Measurements from ENCODE around the gene SRF. TPM values are rescaled to one million over a fixed set of nuclear protein-coding genes. Genes with fewer than 3 reads are reported as not detected.

SRF gene
- total RNA-seq, 6 donors from 2014 or later: 25.1 to 40.6 (median 30.8) TPM

DNA sequence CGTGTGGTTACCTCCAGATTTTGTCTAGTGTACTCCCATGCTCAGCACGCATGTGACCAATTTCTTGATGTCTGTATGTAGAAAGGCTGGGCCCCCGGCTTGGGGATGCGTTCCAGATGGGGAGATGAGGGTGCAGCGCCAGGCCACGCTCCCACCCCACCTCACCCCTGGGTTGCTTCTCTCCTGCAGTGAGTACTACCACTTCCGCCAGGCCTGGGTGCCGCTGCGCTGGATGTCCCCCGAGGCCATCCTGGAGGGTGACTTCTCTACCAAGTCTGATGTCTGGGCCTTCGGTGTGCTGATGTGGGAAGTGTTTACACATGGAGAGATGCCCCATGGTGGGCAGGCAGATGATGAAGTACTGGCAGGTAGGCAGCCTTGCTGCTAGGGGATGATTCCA is 11.5 kb upstream of the SRF start:
- 95 to 97% methylated on average over 8 to 11 of the region's 11 CpGs for WGBS, 2 donors
- ATAC-seq (ENCODE audit: low FRiP score in 2 of 2) (no peak), DNase-seq (peak in 1 of 2 donors; percentile 73)

DNA sequence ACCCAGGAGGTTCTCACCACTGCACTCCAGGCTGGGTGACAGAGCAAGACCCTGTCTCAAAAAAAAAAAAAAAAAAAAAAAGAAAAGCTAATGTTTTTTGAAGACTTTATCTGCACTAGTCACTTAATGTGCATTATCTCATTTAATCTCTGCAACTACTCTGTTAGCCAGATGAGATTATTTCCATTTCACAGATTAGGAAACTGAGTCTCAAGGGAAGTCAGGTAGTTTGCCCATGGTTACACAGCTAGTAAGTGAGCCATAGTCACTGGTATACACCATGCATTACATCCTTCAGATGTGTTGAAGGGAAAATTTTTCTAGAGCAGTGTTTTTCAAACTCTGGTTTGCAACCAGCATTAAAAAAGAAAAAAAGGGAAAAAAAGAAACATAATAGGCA is 7.2 kb upstream of the SRF start:
- H3K27me3 ChIP-seq: no peaks in the 10 kb centered on the region
- TF ChIP-seq POLR2A (IDR thresholded peaks at IDR 0.05) (no peak), POLR2AphosphoS5 (IDR thresholded peaks at IDR 0.05) (no peak), EP300 (IDR thresholded peaks at IDR 0.05) (no peak)
- TF ChIP-seq, protein P1, sequence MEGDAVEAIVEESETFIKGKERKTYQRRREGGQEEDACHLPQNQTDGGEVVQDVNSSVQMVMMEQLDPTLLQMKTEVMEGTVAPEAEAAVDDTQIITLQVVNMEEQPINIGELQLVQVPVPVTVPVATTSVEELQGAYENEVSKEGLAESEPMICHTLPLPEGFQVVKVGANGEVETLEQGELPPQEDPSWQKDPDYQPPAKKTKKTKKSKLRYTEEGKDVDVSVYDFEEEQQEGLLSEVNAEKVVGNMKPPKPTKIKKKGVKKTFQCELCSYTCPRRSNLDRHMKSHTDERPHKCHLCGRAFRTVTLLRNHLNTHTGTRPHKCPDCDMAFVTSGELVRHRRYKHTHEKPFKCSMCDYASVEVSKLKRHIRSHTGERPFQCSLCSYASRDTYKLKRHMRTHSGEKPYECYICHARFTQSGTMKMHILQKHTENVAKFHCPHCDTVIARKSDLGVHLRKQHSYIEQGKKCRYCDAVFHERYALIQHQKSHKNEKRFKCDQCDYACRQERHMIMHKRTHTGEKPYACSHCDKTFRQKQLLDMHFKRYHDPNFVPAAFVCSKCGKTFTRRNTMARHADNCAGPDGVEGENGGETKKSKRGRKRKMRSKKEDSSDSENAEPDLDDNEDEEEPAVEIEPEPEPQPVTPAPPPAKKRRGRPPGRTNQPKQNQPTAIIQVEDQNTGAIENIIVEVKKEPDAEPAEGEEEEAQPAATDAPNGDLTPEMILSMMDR (IDR thresholded peaks at IDR 0.05): no peak
- no peaks in the 10 kb centered on the region for H3K9me3 ChIP-seq
- no peak overlapping the region for H3K27ac ChIP-seq
- no peak overlapping the region for H3K4me3 ChIP-seq
- DNase-seq (no peak), ATAC-seq (ENCODE audit: low FRiP score in 2 of 2) (no peak)
- H3K4me1 ChIP-seq: no peaks in the 10 kb centered on the region
- H3K36me3 ChIP-seq: peaks cover 0 to 13% (median 6%) of the 10 kb centered on the region in 4 donors

More for the DNA sequence above, 11.5 kb upstream of the SRF start:
- Histone ChIP-seq H3K27me3 (no peaks in the 10 kb centered on the region), H3K4me1 (no peaks in the 10 kb centered on the region), H3K4me3 (no peak overlapping the region), H3K9me3 (no peaks in the 10 kb centered on the region), H3K27ac (no peak overlapping the region), H3K36me3 (peaks cover 0 to 13% (median 6%) of the 10 kb centered on the region in 4 donors)
- no peak for TF ChIP-seq EP300 (IDR thresholded peaks at IDR 0.05)
- TF ChIP-seq, protein P1 (IDR thresholded peaks at IDR 0.05): no peak
- no peak for TF ChIP-seq POLR2AphosphoS5 (IDR thresholded peaks at IDR 0.05)
- no peak for TF ChIP-seq POLR2A (IDR thresholded peaks at IDR 0.05)

DNA sequence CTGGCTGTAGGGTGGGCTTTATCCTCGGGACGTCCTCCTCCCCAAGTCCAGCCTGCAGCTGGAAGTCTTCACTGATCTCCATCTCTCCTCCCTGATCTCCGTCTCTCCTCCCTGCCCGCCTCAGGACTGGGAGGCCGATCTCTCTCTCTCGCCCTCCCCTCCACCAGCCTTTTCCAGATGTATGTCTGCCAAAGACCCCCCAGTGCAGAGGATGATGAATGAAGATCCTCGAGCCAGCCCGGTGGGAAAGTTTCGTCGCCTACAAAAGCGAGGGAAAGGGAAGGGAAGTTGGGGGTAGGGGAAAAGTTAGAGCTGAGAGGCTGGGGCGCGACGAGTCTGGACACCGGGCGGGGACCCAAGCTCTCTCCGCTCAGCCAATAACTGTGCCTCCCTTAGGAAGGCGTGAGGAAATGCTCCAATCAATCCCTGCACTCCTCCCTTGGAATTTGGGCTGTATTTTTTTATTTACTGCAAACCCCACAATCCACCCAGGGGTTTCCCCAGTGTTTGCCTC is 595 bp upstream of the SRF start:
- Histone ChIP-seq H3K27ac (peak overlapping the region; percentile 95 to 100 (median 96)), H3K4me3 (peak overlapping the region; percentile 35 to 97 (median 86)), H3K4me1 (peaks cover 27 to 38% (median 33%) of the 10 kb centered on the region in 4 donors), H3K9me3 (no peaks in the 10 kb centered on the region), H3K36me3 (peaks cover 0 to 4% (median under 1%) of the 10 kb centered on the region in 4 donors), H3K27me3 (no peaks in the 10 kb centered on the region)
- peak in 1 of 2 donors; percentile 78 for DNase-seq
- TF ChIP-seq, protein P1 (IDR thresholded peaks at IDR 0.05): no peak
- TF ChIP-seq POLR2AphosphoS5 (IDR thresholded peaks at IDR 0.05) (no peak), EP300 (IDR thresholded peaks at IDR 0.05) (peak in 1 of 4 donors; percentile 2), POLR2A (IDR thresholded peaks at IDR 0.05) (no peak)
- WGBS, 2 donors: 1% methylated on average over 18 of the region's 18 CpGs
- peak; percentile 74 to 86 for ATAC-seq (ENCODE audit: low FRiP score in 2 of 2)

DNA sequence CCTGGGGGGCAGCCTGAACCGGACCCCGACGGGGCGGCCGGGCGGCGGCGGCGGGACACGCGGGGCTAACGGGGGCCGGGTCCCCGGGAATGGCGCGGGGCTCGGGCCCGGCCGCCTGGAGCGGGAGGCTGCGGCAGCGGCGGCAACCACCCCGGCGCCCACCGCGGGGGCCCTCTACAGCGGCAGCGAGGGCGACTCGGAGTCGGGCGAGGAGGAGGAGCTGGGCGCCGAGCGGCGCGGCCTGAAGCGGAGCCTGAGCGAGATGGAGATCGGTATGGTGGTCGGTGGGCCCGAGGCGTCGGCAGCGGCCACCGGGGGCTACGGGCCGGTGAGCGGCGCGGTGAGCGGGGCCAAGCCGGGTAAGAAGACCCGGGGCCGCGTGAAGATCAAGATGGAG is 636 bp downstream of the SRF start:
- peaks cover 33 to 48% (median 37%) of the 10 kb centered on the region in 4 donors for H3K4me1 ChIP-seq
- peaks cover 7 to 16% (median 11%) of the 10 kb centered on the region in 4 donors for H3K36me3 ChIP-seq
- 1 to 2% methylated on average over 10 to 47 of the region's 57 CpGs for WGBS, 2 donors
- no peaks in the 10 kb centered on the region for H3K9me3 ChIP-seq
- no peak for TF ChIP-seq EP300 (IDR thresholded peaks at IDR 0.05)
- TF ChIP-seq POLR2A (IDR thresholded peaks at IDR 0.05): no peak
- TF ChIP-seq POLR2AphosphoS5 (IDR thresholded peaks at IDR 0.05): no peak
- TF ChIP-seq, protein P1 (IDR thresholded peaks at IDR 0.05): no peak
- ATAC-seq (ENCODE audit: low FRiP score in 2 of 2) (no peak), DNase-seq (peak in 1 of 2 donors; percentile 92)
- H3K4me3 ChIP-seq: peak overlapping the region; percentile 79 to 97 (median 88)
- no peaks in the 10 kb centered on the region for H3K27me3 ChIP-seq
- peak overlapping the region; percentile 95 to 100 (median 96) for H3K27ac ChIP-seq
